ENCODE data around the gene IFNGR1. TPM values are rescaled to one million over a fixed set of nuclear protein-coding genes. Genes with fewer than 3 reads are reported as not detected.

IFNGR1 gene
- total RNA-seq, 6 experiments from 2014 or later: 25.8 to 88.8 (median 37.4) TPM

DNA sequence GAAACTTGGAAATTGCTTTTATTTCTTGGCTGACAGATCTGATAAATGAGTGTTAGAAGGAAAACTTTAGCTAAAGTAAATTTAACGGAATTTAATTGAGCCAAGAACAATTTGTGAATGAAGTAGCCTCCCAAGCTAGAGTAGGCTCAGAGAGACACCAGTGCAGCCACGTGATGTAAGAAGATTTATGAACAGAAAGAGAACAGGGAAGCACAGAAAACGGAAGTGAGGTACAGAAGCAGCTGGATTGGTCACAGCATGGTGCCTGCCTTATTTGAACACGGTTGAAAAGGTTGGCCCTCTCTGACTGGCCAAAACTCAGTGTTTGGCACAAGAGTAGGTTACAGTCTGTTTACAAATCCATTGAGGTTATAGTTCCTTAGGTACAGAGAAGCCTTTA lies 29.5 kb upstream of the IFNGR1 start:
- no peaks in the 10 kb centered on the region for H3K9me3 ChIP-seq
- DNase-seq: no peak
- peaks cover 0 to 25% (median 0%) of the 10 kb centered on the region in 4 donors for H3K4me1 ChIP-seq
- 63% methylated on average over 4 of the region's 4 CpGs for whole genome bisulfite sequencing (ENCODE audit: insufficient coverage, low coverage, low lambda C conversion rate, missing lambda C conversion rate)
- peak overlapping the region in 1 of 3 donors; percentile 10 for H3K27ac ChIP-seq
- intact Hi-C loops (cut with DNase I): no loop called here
- H3K27me3 ChIP-seq: no peaks in the 10 kb centered on the region
- H3K36me3 ChIP-seq: no peaks in the 10 kb centered on the region
- no peak for TF ChIP-seq POLR2A (IDR thresholded peaks at IDR 0.05)
- TF ChIP-seq, protein P1, sequence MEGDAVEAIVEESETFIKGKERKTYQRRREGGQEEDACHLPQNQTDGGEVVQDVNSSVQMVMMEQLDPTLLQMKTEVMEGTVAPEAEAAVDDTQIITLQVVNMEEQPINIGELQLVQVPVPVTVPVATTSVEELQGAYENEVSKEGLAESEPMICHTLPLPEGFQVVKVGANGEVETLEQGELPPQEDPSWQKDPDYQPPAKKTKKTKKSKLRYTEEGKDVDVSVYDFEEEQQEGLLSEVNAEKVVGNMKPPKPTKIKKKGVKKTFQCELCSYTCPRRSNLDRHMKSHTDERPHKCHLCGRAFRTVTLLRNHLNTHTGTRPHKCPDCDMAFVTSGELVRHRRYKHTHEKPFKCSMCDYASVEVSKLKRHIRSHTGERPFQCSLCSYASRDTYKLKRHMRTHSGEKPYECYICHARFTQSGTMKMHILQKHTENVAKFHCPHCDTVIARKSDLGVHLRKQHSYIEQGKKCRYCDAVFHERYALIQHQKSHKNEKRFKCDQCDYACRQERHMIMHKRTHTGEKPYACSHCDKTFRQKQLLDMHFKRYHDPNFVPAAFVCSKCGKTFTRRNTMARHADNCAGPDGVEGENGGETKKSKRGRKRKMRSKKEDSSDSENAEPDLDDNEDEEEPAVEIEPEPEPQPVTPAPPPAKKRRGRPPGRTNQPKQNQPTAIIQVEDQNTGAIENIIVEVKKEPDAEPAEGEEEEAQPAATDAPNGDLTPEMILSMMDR (IDR thresholded peaks at IDR 0.05): no peak
- no peak overlapping the region for H3K4me3 ChIP-seq
- ATAC-seq: peak in 3 of 4 donors; percentile 34 to 64 (median 53)

DNA sequence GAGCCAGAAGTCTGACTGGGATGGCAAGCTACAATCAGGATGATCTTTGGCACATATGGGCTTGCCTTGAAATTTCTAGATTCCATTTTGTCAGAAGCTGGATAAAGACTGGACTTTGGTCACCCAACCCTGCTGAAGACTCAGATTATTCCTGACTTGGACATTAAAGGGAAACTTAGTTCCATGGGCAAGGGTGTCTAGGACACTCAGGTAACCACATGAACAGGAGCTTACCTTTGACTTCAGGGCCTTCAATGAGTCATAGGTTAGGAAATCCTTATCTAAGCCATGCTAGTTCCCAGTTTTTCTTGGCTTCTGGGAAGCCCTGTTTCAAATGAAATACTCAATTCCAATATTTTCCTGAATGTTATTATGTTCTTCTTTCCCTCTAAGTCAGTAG lies 28.5 kb upstream of the IFNGR1 start:
- no peaks in the 10 kb centered on the region for H3K36me3 ChIP-seq
- intact Hi-C loops (cut with DNase I): no loop called here

DNA sequence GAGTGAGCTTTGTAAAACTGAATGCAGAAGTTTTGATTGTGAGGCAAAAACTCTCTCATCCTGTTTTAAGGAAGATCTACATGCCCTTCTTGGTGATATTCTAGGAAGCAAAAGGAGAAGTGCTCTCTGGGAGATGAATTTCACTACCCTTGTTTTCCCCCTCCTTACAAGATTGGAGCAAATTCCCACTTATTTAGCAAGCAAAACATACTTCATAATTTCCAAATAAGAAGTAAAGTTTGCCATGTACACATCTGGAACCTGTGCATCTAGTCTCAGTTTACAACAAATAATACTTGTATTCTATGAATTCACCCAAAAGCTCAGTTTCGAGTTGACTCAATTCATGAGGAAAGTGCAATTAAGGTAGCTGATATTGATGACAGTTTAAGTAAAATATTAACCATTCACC lies 27.6 kb upstream of the IFNGR1 start:
- Histone ChIP-seq H3K27me3 (no peaks in the 10 kb centered on the region), H3K36me3 (no peaks in the 10 kb centered on the region), H3K9me3 (no peaks in the 10 kb centered on the region), H3K4me1 (peaks cover 0 to 25% (median 0%) of the 10 kb centered on the region in 4 donors), H3K27ac (no peak overlapping the region), H3K4me3 (no peak overlapping the region)
- intact Hi-C loops (cut with DNase I): no loop called here
- whole genome bisulfite sequencing (ENCODE audit: insufficient coverage, low coverage, low lambda C conversion rate, missing lambda C conversion rate): 33% methylated on average over 1 of the region's 1 CpG
- DNase-seq (no peak), ATAC-seq (peak in 2 of 4 donors; percentile 29 to 36)
- TF ChIP-seq, protein P1 (IDR thresholded peaks at IDR 0.05): no peak
- no peak for TF ChIP-seq POLR2A (IDR thresholded peaks at IDR 0.05)

More for the DNA sequence above, 28.5 kb upstream of the IFNGR1 start:
- TF ChIP-seq, protein P1 (IDR thresholded peaks at IDR 0.05): no peak
- no peak for TF ChIP-seq POLR2A (IDR thresholded peaks at IDR 0.05)
- Histone ChIP-seq H3K4me1 (peaks cover 0 to 25% (median 0%) of the 10 kb centered on the region in 4 donors), H3K9me3 (no peaks in the 10 kb centered on the region), H3K27me3 (no peaks in the 10 kb centered on the region), H3K4me3 (no peak overlapping the region), H3K27ac (peak overlapping the region in 1 of 3 donors; percentile 31)
- ATAC-seq: peak in 3 of 4 donors; percentile 68 to 84 (median 84)
- no peak for DNase-seq

DNA sequence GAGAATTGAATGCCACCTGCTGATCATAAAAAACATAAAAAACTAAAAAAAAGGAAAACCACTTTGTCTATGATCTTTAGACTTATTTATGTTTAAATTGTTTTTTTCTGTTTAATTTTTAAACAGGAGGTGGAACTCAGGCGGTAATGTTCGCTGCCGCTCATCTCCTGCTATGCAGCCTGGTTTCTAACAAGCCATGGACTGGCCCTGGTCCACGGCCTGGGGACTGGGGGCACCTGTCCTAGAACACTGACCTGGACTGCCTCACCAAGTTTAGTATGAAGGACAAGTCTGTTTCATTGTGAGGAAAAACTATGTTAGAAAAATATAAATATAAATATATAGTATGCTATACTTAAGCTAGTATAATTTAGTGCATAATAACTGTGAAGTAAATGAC lies 27.0 kb upstream of the IFNGR1 start:
- Histone ChIP-seq H3K27ac (no peak overlapping the region), H3K9me3 (no peaks in the 10 kb centered on the region), H3K4me3 (no peak overlapping the region), H3K4me1 (peaks cover 0 to 30% (median 0%) of the 10 kb centered on the region in 4 donors), H3K36me3 (no peaks in the 10 kb centered on the region), H3K27me3 (no peaks in the 10 kb centered on the region)
- TF ChIP-seq POLR2A (IDR thresholded peaks at IDR 0.05): no peak
- TF ChIP-seq, protein P1 (IDR thresholded peaks at IDR 0.05): no peak
- 64% methylated on average over 4 of the region's 4 CpGs for WGBS (ENCODE audit: insufficient coverage, low coverage, low lambda C conversion rate, missing lambda C conversion rate)
- DNase-seq (no peak), ATAC-seq (no peak)
- intact Hi-C loops (cut with DNase I): no loop called here

Data from right lobe of liver (tissue), 6 donors.